GM12873 (cell line): Measurements from ENCODE around the gene EMC7.

Experiments used
- TF ChIP-seq, protein P1 (sequence below): IDR thresholded peaks from 2 replicates; pipeline ENCODE4 v1.5.1; 2012; ENCODE audit warnings: low read depth, mild to moderate bottlenecking, moderate library complexity, low read length, control low read depth; ENCODE audit not compliant: insufficient read depth; ENCODE audit errors: missing control alignments

The EMC7 gene

DNA sequence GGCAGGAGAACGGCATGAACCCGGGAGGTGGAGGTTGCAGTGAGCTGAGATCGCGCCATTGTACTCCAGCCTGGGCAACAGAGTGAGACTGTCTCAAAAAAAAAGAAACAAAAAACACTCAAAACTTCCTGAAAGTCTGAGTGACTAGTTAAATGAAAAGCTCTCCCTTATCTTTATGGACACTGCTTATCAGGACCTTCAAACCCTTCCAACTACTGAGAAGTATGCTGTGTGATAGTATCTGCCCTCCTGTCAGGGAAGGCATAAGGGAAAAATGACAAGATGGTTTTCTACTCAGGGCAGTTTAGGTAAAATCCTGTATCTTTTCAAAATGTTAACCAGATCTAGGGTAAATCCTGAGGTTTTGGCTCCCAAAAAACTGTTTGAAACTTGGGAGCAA, 21.8 kb downstream of the EMC7 start:
- TF ChIP-seq, protein P1, sequence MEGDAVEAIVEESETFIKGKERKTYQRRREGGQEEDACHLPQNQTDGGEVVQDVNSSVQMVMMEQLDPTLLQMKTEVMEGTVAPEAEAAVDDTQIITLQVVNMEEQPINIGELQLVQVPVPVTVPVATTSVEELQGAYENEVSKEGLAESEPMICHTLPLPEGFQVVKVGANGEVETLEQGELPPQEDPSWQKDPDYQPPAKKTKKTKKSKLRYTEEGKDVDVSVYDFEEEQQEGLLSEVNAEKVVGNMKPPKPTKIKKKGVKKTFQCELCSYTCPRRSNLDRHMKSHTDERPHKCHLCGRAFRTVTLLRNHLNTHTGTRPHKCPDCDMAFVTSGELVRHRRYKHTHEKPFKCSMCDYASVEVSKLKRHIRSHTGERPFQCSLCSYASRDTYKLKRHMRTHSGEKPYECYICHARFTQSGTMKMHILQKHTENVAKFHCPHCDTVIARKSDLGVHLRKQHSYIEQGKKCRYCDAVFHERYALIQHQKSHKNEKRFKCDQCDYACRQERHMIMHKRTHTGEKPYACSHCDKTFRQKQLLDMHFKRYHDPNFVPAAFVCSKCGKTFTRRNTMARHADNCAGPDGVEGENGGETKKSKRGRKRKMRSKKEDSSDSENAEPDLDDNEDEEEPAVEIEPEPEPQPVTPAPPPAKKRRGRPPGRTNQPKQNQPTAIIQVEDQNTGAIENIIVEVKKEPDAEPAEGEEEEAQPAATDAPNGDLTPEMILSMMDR = no peak

DNA sequence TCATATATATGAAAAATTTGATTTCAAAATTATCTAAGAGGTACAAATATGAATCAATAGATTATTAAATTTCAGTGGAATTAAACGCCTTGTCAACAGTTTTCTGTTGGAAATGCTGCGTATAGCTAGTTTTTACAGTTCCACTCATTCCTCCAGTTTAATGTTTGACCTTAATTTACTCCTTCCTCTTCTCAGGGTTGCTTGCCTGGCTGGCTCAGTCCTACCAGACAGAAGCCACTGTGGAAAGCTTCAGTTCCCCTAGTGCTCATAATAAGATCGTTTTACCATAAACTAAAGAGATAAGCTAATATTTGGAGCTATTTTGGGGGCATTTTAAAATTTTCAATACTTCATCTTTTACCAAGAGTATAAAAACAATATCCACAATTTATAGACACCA, 22.8 kb downstream of the EMC7 start:
- TF ChIP-seq, protein P1 = no peak

DNA sequence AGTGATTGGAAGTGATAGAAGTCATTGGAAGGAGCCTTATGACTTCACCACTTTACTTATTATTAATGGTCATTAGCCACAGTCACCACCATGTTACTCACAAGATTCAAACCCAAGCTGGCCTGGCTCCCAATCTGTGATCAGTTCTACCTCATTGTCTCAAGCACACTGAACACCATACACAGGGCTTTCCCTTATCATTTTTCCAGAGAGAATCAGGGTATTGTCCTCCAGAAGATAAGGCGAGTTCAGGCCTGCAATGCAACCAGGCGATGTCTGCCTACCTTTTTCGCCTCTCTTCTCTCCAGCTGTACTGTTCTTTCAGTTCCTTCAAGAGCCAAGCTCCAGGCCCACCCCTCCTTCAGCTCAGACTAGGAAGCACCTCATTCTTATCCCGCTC, 24.9 kb downstream of the EMC7 start:
- TF ChIP-seq, protein P1 = no peak

DNA sequence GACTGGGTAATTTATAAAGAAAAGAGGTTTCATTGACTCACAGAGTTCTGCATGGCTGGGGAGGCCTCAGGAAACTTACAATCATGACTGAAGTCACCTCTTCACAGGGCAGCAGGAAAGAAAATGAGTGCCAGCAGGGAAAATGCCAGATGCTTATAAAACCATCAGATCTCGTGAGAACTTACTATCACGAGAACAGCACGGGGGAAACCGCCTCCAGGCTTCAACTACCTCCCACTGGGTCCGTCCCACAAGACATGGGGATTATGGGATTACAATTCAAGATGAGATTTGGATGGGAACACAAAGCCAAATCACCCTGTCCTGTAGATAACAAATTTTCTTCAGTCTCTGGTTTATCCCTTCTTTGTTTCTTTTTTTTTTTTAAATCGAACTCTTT, 31.7 kb downstream of the EMC7 start:
- TF ChIP-seq, protein P1 = no peak

DNA sequence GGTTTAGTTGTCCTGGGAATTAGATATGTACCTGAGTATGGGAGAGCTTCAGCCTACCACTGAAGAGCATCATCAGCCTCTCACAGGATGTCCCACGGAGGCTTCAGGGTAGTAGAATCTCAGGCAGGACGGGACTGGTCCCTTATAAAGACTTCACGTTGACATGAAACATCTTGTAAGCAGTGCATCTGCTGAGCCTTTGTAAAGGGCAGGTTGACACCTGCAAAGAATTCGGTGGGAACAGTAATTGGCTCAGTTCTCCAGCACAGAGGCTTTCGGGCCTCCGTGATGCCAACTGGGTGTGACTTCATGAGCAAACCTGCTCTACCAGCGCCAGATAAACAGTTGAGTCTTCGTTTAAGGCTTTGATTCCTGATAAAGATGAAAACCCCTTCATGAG, 35.7 kb downstream of the EMC7 start:
- TF ChIP-seq, protein P1 = no peak

DNA sequence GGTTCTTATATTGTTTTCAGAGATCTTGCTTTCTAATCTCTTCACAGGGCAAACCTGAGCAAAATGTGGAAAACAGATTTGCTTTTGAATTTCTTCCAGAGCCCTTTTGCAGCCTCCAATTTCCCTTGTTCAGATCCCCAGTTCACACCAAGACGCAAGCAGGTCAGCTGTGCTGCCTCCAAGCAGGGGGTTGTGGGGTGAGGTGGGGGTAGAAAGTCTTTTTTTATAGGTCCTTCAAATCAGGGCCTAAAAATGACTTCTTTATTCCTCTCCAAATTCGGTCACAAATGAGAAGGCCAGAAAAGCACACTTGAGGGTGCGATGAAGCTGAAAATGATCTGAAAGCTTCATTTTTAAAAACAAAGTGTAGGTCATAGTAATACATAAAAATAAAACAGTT, 36.4 kb downstream of the EMC7 start:
- TF ChIP-seq, protein P1 = no peak

DNA sequence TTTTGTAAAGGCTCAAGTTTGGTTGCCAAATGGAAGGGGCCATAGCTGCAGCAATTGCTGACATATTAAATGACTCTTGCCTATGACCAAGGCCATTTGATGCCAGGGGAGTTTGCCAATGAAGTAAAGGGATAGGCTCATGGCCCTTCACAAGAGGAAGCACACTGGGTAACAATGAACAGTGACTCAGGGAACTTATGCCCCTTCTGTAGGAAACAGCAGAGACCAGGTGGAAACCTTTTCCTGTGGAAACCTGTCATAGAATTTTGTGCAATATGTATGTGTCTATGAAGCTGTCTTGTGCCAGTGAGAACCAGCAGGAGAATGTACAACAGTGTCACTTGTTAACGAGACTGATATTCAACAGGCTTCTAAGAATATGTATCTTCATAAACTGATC, 37.2 kb downstream of the EMC7 start:
- TF ChIP-seq, protein P1 = no peak
